ENCODE measurements around the gene TMEM213.

- TF ChIP-seq, protein P1, sequence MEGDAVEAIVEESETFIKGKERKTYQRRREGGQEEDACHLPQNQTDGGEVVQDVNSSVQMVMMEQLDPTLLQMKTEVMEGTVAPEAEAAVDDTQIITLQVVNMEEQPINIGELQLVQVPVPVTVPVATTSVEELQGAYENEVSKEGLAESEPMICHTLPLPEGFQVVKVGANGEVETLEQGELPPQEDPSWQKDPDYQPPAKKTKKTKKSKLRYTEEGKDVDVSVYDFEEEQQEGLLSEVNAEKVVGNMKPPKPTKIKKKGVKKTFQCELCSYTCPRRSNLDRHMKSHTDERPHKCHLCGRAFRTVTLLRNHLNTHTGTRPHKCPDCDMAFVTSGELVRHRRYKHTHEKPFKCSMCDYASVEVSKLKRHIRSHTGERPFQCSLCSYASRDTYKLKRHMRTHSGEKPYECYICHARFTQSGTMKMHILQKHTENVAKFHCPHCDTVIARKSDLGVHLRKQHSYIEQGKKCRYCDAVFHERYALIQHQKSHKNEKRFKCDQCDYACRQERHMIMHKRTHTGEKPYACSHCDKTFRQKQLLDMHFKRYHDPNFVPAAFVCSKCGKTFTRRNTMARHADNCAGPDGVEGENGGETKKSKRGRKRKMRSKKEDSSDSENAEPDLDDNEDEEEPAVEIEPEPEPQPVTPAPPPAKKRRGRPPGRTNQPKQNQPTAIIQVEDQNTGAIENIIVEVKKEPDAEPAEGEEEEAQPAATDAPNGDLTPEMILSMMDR (IDR thresholded peaks at IDR 0.05): no peak
- TF ChIP-seq POLR2A (IDR thresholded peaks at IDR 0.05) (no peak), POLR2AphosphoS5 (IDR thresholded peaks at IDR 0.05) (no peak)
Measured at GRCh38 chr7:138875794-138876193, 78.0 kb downstream of the TMEM213 start.

Measured in upper lobe of left lung (tissue), 4 donors.